IPS-18c (cell line): ENCODE measurements around the gene OTOGL.
"Not testable (repeated sequence)": the region's sequence is repeated elsewhere in the genome, so short reads cannot be mapped to it uniquely, and the experiment has no call there.

Source experiments
- H3K4me3 ChIP-seq: 2 replicates; pipeline ENCODE4 v1.7.0; 2013; ENCODE audit warnings: low read depth, mild to moderate bottlenecking, low read length, moderate library complexity; ENCODE audit not compliant: insufficient read depth
- H3K9me3 ChIP-seq: one replicate; pipeline ENCODE4 v1.6.1; 2013; ENCODE audit warnings: mild to moderate bottlenecking, low read length, moderate library complexity; ENCODE audit not compliant: control insufficient read depth, insufficient read depth

The OTOGL gene

DNA sequence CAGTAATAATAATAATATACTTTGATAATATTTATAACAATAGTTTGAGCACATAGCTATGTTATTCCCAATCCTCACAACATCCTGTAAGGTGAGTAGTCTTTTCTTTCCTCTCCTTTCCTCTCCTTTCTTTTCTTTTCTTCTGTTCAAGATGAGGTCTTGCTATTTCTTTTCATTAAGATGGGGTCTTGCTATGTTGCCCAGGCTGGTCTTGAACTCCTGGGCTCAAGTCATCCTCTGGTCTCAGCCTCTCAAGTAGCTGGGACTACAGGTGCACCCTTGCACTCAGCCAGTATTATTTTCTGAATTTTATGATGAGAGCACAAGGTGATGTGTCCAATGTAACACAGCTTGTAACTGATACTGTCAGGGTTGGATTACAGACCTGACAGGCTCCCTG, 134.6 kb downstream of the OTOGL start:
- H3K9me3 ChIP-seq: no peaks in the 10 kb centered on the region
- H3K4me3 ChIP-seq: no peak overlapping the region

- Histone ChIP-seq H3K4me3 (no peak overlapping the region), H3K9me3 (no peaks in the 10 kb centered on the region)
Measured at GRCh38 chr12:80234667-80235066, 135.3 kb downstream of the OTOGL start.

DNA sequence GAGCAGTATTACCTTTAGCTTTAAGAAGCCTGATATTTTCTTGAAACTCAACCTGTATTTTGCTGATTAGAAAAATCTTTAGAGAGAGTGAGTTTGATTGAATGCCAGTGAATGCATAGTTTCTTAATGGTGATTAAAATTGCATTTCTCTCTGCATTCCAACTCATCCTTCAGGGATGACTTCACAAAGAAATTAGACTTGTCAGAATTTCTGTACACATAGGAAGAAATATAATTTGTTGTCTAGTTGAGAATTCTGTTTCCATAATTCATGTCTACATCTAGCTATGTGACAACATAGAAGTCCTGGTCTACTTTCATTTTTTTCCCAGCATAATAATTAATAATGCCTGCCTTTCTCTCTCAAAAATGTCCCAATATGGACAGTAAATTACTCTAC, 136.6 kb downstream of the OTOGL start:
- no peaks in the 10 kb centered on the region for H3K9me3 ChIP-seq
- H3K4me3 ChIP-seq: no peak overlapping the region

DNA sequence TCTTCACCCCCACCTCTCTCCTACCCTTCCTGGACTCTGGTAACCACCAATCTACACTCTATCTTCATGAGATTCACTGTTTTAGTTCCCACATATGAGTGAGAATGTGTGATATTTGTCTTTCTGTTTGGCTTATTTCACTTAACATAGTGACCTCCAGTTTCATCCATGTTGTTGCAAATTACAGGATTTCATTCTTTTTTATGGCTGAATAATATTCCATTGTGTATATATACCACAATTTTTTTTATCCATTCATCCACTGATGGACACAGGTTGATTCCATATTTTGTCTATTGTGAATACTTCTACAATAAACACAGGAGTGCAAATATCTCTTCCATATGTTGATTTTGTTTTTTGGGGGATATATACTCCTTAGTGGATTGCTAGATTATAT, 140.5 kb downstream of the OTOGL start:
- no peak overlapping the region for H3K4me3 ChIP-seq

GRCh38 chr12:80241576-80242273, 142.4 kb downstream of the OTOGL start:
- Histone ChIP-seq H3K4me3 (no peak overlapping the region), H3K9me3 (no peaks in the 10 kb centered on the region)

More for the DNA sequence above, 140.5 kb downstream of the OTOGL start:
- H3K9me3 ChIP-seq: no peaks in the 10 kb centered on the region

DNA sequence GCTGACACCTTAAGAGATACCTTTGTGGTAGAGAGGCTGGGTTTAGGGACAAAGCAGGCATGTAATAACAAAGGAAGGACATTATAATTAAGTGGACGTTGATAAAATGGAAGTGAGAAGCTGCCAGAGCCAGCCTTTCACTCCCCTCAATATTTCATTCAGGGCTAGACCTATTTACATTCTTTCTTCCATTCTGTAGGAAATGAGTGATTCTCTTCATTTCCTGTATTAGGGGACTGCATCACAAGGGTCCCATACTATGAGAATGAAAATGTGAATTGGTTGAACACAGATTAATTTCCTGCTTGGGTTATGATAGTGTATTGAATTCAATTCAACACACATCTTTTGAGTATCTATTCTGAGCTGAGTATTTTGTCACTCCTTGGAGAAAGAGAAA, 143.0 kb downstream of the OTOGL start:
- Histone ChIP-seq H3K4me3 (no peak overlapping the region), H3K9me3 (no peaks in the 10 kb centered on the region)

DNA sequence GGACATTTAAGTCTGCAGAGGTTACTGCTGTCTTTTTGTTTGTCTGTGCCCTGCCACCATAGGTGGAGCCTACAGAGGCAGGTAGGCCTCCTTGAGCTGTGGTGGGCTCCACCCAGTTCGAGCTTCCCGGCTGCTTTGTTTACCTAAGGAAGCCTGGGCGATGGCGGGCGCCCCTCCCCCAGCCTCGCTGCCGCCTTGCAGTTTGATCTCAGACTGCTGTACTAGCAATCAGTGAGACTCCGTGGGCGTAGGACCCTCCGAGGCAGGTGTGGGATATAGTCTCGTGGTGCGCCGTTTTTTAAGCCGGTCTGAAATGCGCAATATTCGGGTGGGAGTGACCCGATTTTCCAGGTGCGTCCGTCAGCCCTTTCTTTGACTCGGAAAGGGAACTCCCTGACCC, 150.2 kb downstream of the OTOGL start:
- not testable (repeated sequence) for H3K4me3 ChIP-seq, H3K9me3 ChIP-seq

GRCh38 chr12:80257920-80258319, 158.6 kb downstream of the OTOGL start:
- no peak overlapping the region for H3K4me3 ChIP-seq
- H3K9me3 ChIP-seq: no peaks in the 10 kb centered on the region

GRCh38 chr12:80260269-80260668, 160.9 kb downstream of the OTOGL start:
- Histone ChIP-seq H3K4me3 (no peak overlapping the region), H3K9me3 (no peaks in the 10 kb centered on the region)

DNA sequence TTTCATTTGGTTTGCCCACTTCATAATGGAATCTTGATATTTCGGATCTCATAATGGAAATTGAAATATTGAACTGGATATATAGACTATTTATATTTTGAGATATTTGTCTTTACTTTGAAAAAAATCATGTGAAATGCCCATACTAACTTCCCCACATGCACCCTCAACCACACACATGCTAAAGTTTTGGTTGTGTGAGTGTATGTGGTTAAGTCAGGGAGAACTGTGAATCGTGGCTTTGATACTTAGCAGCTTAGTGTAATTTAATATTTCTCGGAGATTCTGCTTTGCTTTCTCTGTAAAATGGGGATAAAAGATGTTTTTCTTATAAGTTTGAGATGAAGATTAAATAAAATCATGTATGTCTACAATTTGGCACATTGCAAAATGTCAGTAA, 162.1 kb downstream of the OTOGL start:
- H3K4me3 ChIP-seq: no peak overlapping the region
- no peaks in the 10 kb centered on the region for H3K9me3 ChIP-seq

DNA sequence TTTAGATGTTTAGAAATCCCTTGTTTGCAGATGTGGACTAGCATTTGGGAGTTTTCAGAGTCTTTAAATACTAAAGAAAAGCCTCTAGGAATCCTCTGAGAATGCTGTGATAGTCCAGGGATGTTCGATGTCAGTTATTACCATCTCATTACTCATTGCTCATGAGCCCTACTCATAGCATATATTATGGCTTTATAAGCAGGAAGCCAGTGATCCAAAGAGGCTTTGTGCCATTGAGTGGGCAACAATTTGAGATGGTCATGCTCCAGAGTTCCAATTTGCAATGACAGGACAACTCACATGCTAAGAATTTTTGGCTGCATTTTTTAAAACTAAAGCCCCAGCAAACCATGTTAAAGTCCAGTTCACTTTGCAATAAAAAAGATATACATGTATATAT, 163.0 kb downstream of the OTOGL start:
- no peaks in the 10 kb centered on the region for H3K9me3 ChIP-seq
- H3K4me3 ChIP-seq: no peak overlapping the region

- Histone ChIP-seq H3K4me3 (no peak overlapping the region), H3K9me3 (no peaks in the 10 kb centered on the region)
Measured at GRCh38 chr12:80262771-80263170, 163.4 kb downstream of the OTOGL start.

DNA sequence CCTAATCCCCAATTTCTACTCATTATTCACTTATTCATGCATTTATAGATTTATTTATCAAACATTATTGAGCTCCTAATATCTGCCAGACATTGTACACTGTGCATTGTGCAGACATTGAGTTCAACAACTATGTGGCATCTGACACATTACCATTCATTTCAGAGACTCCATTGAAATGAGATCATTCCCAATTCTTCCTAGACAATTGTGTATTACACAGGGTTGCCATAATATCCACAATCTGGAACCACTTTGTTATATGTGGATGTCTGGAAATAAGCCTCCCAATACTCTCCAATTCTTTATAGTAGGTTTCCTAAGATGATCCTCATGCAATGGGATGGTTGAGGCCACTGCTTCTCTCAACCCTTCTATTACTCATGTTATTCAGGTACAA, 165.0 kb downstream of the OTOGL start:
- H3K4me3 ChIP-seq: no peak overlapping the region
- H3K9me3 ChIP-seq: no peaks in the 10 kb centered on the region

- no peaks in the 10 kb centered on the region for H3K9me3 ChIP-seq
- H3K4me3 ChIP-seq: no peak overlapping the region
Measured at GRCh38 chr12:80264891-80265290, 165.6 kb downstream of the OTOGL start.

- Histone ChIP-seq H3K9me3 (no peaks in the 10 kb centered on the region), H3K4me3 (no peak overlapping the region)
Measured at GRCh38 chr12:80268924-80269749, 169.8 kb downstream of the OTOGL start.

GRCh38 chr12:80269803-80270552, 170.6 kb downstream of the OTOGL start:
- H3K4me3 ChIP-seq: no peak overlapping the region
- H3K9me3 ChIP-seq: no peaks in the 10 kb centered on the region

GRCh38 chr12:80271780-80272179, 172.4 kb downstream of the OTOGL start:
- Histone ChIP-seq H3K9me3 (no peaks in the 10 kb centered on the region), H3K4me3 (no peak overlapping the region)

GRCh38 chr12:80272387-80272915, 173.1 kb downstream of the OTOGL start:
- H3K4me3 ChIP-seq: no peak overlapping the region
- no peaks in the 10 kb centered on the region for H3K9me3 ChIP-seq
